Trophoblast cell (in vitro differentiated cells and primary cell): ENCODE measurements around the gene TMEM215.
"Not testable (repeated sequence)": the region's sequence is repeated elsewhere in the genome, so short reads cannot be mapped to it uniquely, and the experiment has no call there.

Experiments used
- DNase-seq, 2 donors: peaks; one replicate each; pipeline ENCODE4 v3.0.0-alpha.2; 2016
- H2AFZ ChIP-seq: 2 replicates; pipeline ENCODE4 v1.6.1; 2013; ENCODE audit warnings: low read length, moderate library complexity, mild to moderate bottlenecking; ENCODE audit not compliant: insufficient read depth, poor library complexity
- H2AK5ac ChIP-seq: 2 replicates; pipeline ENCODE4 v1.6.1; 2013; ENCODE audit warnings: mild to moderate bottlenecking, low read length
- H2BK120ac ChIP-seq: 2 replicates; pipeline ENCODE4 v1.6.1; 2013; ENCODE audit warnings: low read length, mild to moderate bottlenecking, moderate library complexity; ENCODE audit not compliant: insufficient read depth, poor library complexity
- H2BK12ac ChIP-seq: 2 replicates; pipeline ENCODE4 v1.6.1; 2013; ENCODE audit warnings: mild to moderate bottlenecking, low read length, moderate library complexity
- H2BK5ac ChIP-seq: 2 replicates; pipeline ENCODE4 v1.6.1; 2013; ENCODE audit warnings: low read length, low read depth, moderate library complexity, mild to moderate bottlenecking; ENCODE audit not compliant: poor library complexity
- H3K14ac ChIP-seq: 2 replicates; pipeline ENCODE4 v1.6.1; 2013; ENCODE audit warnings: mild to moderate bottlenecking, low read length
- H3K18ac ChIP-seq: 2 replicates; pipeline ENCODE4 v1.6.1; 2013; ENCODE audit warnings: mild to moderate bottlenecking, low read length
- H3K23ac ChIP-seq: 2 replicates; pipeline ENCODE4 v1.6.1; 2013; ENCODE audit warnings: low read length
- H3K27ac ChIP-seq: 2 replicates; pipeline ENCODE4 v1.5.1; 2013; ENCODE audit warnings: low read depth, mild to moderate bottlenecking, inconsistent platforms, low read length, moderate library complexity
- H3K27me3 ChIP-seq: 2 replicates; pipeline ENCODE4 v1.6.1; 2013; ENCODE audit warnings: inconsistent platforms, mild to moderate bottlenecking, low read length, moderate library complexity; ENCODE audit not compliant: insufficient read depth
- H3K36me3 ChIP-seq, 2 experiments: 1 replicate in 1 of 2; 2 replicates in 1 of 2; pipeline ENCODE4 v1.6.1; 2013; ENCODE audit warnings: low read length in 2 of 2, mild to moderate bottlenecking in 2 of 2, moderate library complexity in 1 of 2; ENCODE audit not compliant: insufficient read depth in 2 of 2, control insufficient read depth in 1 of 2
- H3K4ac ChIP-seq: 2 replicates; pipeline ENCODE4 v1.6.1; 2013; ENCODE audit warnings: low read depth, mild to moderate bottlenecking, low read length, moderate library complexity
- H3K4me1 ChIP-seq, 2 experiments: 1 replicate in 1 of 2; 2 replicates in 1 of 2; pipeline ENCODE4 v1.6.1; 2013; ENCODE audit warnings: low read length in 2 of 2, mild to moderate bottlenecking in 2 of 2, moderate library complexity in 1 of 2; ENCODE audit not compliant: insufficient read depth in 2 of 2, control insufficient read depth in 1 of 2
- H3K4me2 ChIP-seq: 2 replicates; pipeline ENCODE4 v1.6.1; 2013; ENCODE audit warnings: inconsistent platforms, mild to moderate bottlenecking, low read length, moderate library complexity
- H3K4me3 ChIP-seq: 2 replicates; pipeline ENCODE4 v1.5.1; 2013; ENCODE audit warnings: mild to moderate bottlenecking, low read depth, low read length, inconsistent platforms
- H3K79me1 ChIP-seq: one replicate; pipeline ENCODE4 v1.6.1; 2013; ENCODE audit warnings: low read length
- H3K79me2 ChIP-seq: 2 replicates; pipeline ENCODE4 v1.6.1; 2013; ENCODE audit warnings: low read length, mild to moderate bottlenecking; ENCODE audit not compliant: control insufficient read depth, insufficient read depth, poor library complexity
- H3K9ac ChIP-seq: 2 replicates; pipeline ENCODE4 v1.6.1; 2013; ENCODE audit warnings: mild to moderate bottlenecking, low read length
- H3K9me3 ChIP-seq: 2 replicates; pipeline ENCODE4 v1.6.1; 2013; ENCODE audit warnings: low read depth, mild to moderate bottlenecking, control low read depth, inconsistent platforms, low read length; ENCODE audit not compliant: insufficient read depth
- H4K12ac ChIP-seq: 2 replicates; pipeline ENCODE4 v1.6.1; 2013; ENCODE audit warnings: low read depth, mild to moderate bottlenecking, low read length, moderate library complexity
- H4K8ac ChIP-seq: 2 replicates; pipeline ENCODE4 v1.6.1; 2013; ENCODE audit warnings: low read depth, mild to moderate bottlenecking, low read length, moderate library complexity
- H4K91ac ChIP-seq: one replicate; pipeline ENCODE4 v1.6.1; 2013; ENCODE audit warnings: low read depth, mild to moderate bottlenecking, low read length, moderate library complexity
- WGBS: extraction: QIAGEN DNeasy Blood & Tissue Kit; methylation state at CpG from one replicate; pipeline ENCODE4 v1.1.7; 2013; ENCODE audit warnings: missing lambda C conversion rate; ENCODE audit not compliant: insufficient read length, insufficient coverage; ENCODE audit errors: extremely low coverage; 5-methylcytosine and 5-hydroxymethylcytosine counted together

The TMEM215 gene

DNA sequence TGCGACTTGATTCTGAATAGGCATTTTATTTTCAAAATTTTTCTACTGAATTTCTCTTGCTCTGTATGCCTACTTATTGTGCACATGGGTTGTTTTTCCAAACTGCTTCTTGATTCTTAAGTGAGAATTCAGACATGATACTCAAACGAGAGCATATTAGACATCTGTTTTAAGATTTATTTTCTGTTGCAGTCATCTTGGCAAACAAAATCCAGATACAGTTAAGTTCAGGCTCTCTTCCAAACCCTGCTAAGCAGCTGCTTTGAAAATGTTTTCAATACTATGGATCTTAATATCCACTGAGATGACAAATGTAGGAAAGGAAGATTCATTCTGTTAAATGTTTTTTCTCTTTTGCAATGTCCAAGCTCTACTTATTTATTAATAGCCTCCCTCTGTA, 4.5 kb downstream of the TMEM215 start:
- Histone ChIP-seq H3K27me3 (peaks cover 14% of the 10 kb centered on the region), H2AFZ (no peak overlapping the region), H2BK120ac (no peak overlapping the region), H3K4ac (no peak overlapping the region), H2AK5ac (no peak overlapping the region), H4K8ac (no peak overlapping the region), H3K27ac (no peak overlapping the region), H4K91ac (no peak overlapping the region), H3K4me1 (peaks cover 6 to 7% of the 10 kb centered on the region in 2 experiments), H3K79me1 (no peaks in the 10 kb centered on the region), H2BK5ac (no peak overlapping the region), H3K79me2 (no peaks in the 10 kb centered on the region), H3K36me3 (no peaks in the 10 kb centered on the region), H3K14ac (no peak overlapping the region), H2BK12ac (no peak overlapping the region), H3K23ac (no peak overlapping the region), H3K18ac (no peak overlapping the region), H3K9ac (no peak overlapping the region), H4K12ac (no peak overlapping the region), H3K4me2 (no peak overlapping the region), H3K4me3 (no peak overlapping the region), H3K9me3 (peaks cover 4% of the 10 kb centered on the region)
- WGBS = no CpG with 5 or more reads among the region's 2 CpGs
- no peak for DNase-seq

DNA sequence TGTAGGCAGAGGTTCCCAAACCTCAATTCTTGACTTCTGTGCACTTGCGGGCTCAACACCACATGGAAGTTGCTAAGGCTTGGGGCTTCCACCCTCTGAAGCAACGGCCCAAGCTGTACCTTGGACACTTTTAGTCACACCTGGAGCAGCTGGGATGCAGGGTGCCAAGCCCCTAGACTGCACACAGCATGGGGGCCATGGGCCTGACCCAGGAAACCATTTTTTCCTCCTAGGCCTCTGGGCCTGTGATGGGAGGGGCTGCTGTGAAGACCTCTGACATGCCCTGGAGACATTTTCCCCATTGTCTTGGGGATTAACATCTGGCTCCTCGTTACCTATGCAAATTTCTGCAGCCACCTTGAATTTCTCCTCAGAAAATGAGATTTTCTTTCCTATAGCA, 12.7 kb downstream of the TMEM215 start:
- not testable (repeated sequence) for H3K9ac ChIP-seq, H3K4ac ChIP-seq, DNase-seq, H4K8ac ChIP-seq, H3K36me3 ChIP-seq, H3K27me3 ChIP-seq, H3K18ac ChIP-seq, H2BK120ac ChIP-seq, H4K12ac ChIP-seq, H3K27ac ChIP-seq, H3K23ac ChIP-seq, H2BK12ac ChIP-seq, H2AFZ ChIP-seq, H4K91ac ChIP-seq, H3K79me1 ChIP-seq, H3K9me3 ChIP-seq, H3K4me3 ChIP-seq, H2AK5ac ChIP-seq, H2BK5ac ChIP-seq, H3K4me2 ChIP-seq, H3K79me2 ChIP-seq, H3K14ac ChIP-seq, H3K4me1 ChIP-seq
- WGBS = no CpG with 5 or more reads among the region's 3 CpGs

- no peak overlapping the region for H3K14ac ChIP-seq
- no peak overlapping the region for H3K27ac ChIP-seq
- H3K36me3 ChIP-seq = no peaks in the 10 kb centered on the region
- no peak overlapping the region for H2AK5ac ChIP-seq
- WGBS = no CpG with 5 or more reads among the region's 1 CpG
- H3K9ac ChIP-seq = no peak overlapping the region
- DNase-seq = no peak
- H4K91ac ChIP-seq = no peak overlapping the region
- no peak overlapping the region for H3K23ac ChIP-seq
- H3K9me3 ChIP-seq = peaks cover 3% of the 10 kb centered on the region
- no peak overlapping the region for H3K4me3 ChIP-seq
- no peak overlapping the region for H2AFZ ChIP-seq
- H3K79me2 ChIP-seq = no peaks in the 10 kb centered on the region
- H2BK120ac ChIP-seq = no peak overlapping the region
- no peak overlapping the region for H3K4ac ChIP-seq
- no peak overlapping the region for H2BK5ac ChIP-seq
- no peaks in the 10 kb centered on the region for H3K4me1 ChIP-seq
- no peak overlapping the region for H4K8ac ChIP-seq
- H3K79me1 ChIP-seq = no peaks in the 10 kb centered on the region
- H3K4me2 ChIP-seq = no peak overlapping the region
- no peak overlapping the region for H3K18ac ChIP-seq
- H4K12ac ChIP-seq = no peak overlapping the region
- H3K27me3 ChIP-seq = no peaks in the 10 kb centered on the region
- H2BK12ac ChIP-seq = no peak overlapping the region
Measured at GRCh38 chr9:32801530-32801929, 18.2 kb downstream of the TMEM215 start.

GRCh38 chr9:32807217-32807616, 23.9 kb downstream of the TMEM215 start:
- no peak overlapping the region for H2AFZ ChIP-seq
- H3K9ac ChIP-seq = no peak overlapping the region
- H3K27ac ChIP-seq = no peak overlapping the region
- no peak overlapping the region for H3K18ac ChIP-seq
- H4K8ac ChIP-seq = no peak overlapping the region
- H3K4ac ChIP-seq = no peak overlapping the region
- H3K79me2 ChIP-seq = no peaks in the 10 kb centered on the region
- no peak overlapping the region for H3K23ac ChIP-seq
- no peak overlapping the region for H2BK120ac ChIP-seq
- no peak overlapping the region for H3K4me2 ChIP-seq
- H3K27me3 ChIP-seq = no peaks in the 10 kb centered on the region
- H3K4me3 ChIP-seq = no peak overlapping the region
- no peaks in the 10 kb centered on the region for H3K79me1 ChIP-seq
- no peaks in the 10 kb centered on the region for H3K36me3 ChIP-seq
- no peaks in the 10 kb centered on the region for H3K9me3 ChIP-seq
- DNase-seq = no peak
- no peak overlapping the region for H2BK5ac ChIP-seq
- H4K12ac ChIP-seq = no peak overlapping the region
- H2BK12ac ChIP-seq = no peak overlapping the region
- H2AK5ac ChIP-seq = no peak overlapping the region
- no peaks in the 10 kb centered on the region for H3K4me1 ChIP-seq
- no CpG with 5 or more reads among the region's 1 CpG for WGBS
- no peak overlapping the region for H3K14ac ChIP-seq
- no peak overlapping the region for H4K91ac ChIP-seq
